ENCODE measurements around the gene GMFB.
A peak's percentile ranks its signal among the peaks of the same experiment; 100 is the strongest.

GMFB gene

GRCh38 chr14:54488646-54489317 is at the start of gene GMFB:
TSS of gene GMFB (minus strand) at chr14:54488980. CDS start at chr14:54488927, 53 bp downstream.
- DNase-seq = peak; percentile 93

- DNase-seq = no peak
Observed at GRCh38 chr14:54538055-54538454, 49.3 kb upstream of the GMFB start.

GRCh38 chr14:54537651-54538050 is 48.9 kb upstream of the GMFB start:
- no peak for DNase-seq

- no peak for DNase-seq
Observed at GRCh38 chr14:54535646-54536045, 46.9 kb upstream of the GMFB start.

- peak; percentile 16 for DNase-seq
Observed at GRCh38 chr14:54535126-54535525, 46.3 kb upstream of the GMFB start.

GRCh38 chr14:54533100-54533499 is 44.3 kb upstream of the GMFB start:
- no peak for DNase-seq

- no peak for DNase-seq
Observed at GRCh38 chr14:54532111-54533012, 43.6 kb upstream of the GMFB start.

- DNase-seq = peak; percentile 75
Observed at GRCh38 chr14:54529811-54530210, 41.0 kb upstream of the GMFB start.

GRCh38 chr14:54528973-54529372 is 40.2 kb upstream of the GMFB start:
- DNase-seq = no peak

GRCh38 chr14:54524410-54524809 is 35.6 kb upstream of the GMFB start:
- DNase-seq = no peak

GRCh38 chr14:54516709-54517108 is 27.9 kb upstream of the GMFB start:
- no peak for DNase-seq

- DNase-seq = no peak
Observed at GRCh38 chr14:54515670-54516069, 26.9 kb upstream of the GMFB start.

- no peak for DNase-seq
Observed at GRCh38 chr14:54512393-54512792, 23.6 kb upstream of the GMFB start.

GRCh38 chr14:54509546-54510501 is 21.0 kb upstream of the GMFB start, which contains the start of gene CGRRF1:
TSS of gene CGRRF1 (plus strand) at chr14:54509906. CDS start at chr14:54509960, 54 bp downstream.
- peak; percentile 98 for DNase-seq

GRCh38 chr14:54503486-54503885 is 14.7 kb upstream of the GMFB start:
- DNase-seq = peak; percentile 57

GRCh38 chr14:54502602-54503001 is 13.8 kb upstream of the GMFB start:
- no peak for DNase-seq

- no peak for DNase-seq
Observed at GRCh38 chr14:54501480-54501879, 12.7 kb upstream of the GMFB start.

GRCh38 chr14:54500744-54501143 is 12.0 kb upstream of the GMFB start:
- DNase-seq = no peak

GRCh38 chr14:54498579-54498978 is 9.8 kb upstream of the GMFB start:
- no peak for DNase-seq

GRCh38 chr14:54498095-54498531 is 9.3 kb upstream of the GMFB start:
- no peak for DNase-seq

- DNase-seq = no peak
Observed at GRCh38 chr14:54497224-54497623, 8.4 kb upstream of the GMFB start.

- DNase-seq = no peak
Observed at GRCh38 chr14:54493293-54493692, 4.5 kb upstream of the GMFB start.

Measured in EL (cell line).